ENCODE measurements around the gene LGALS3BP. TPM values are rescaled to one million over a fixed set of nuclear protein-coding genes. Genes with fewer than 3 reads are reported as not detected.

The LGALS3BP gene
- total RNA-seq, 1 donor from 2014 or later, result 488 TPM

GRCh38 chr17:79018370-79018695 lies 38.6 kb upstream of the LGALS3BP start:
- TF ChIP-seq CTCF (IDR thresholded peaks at IDR 0.05) (no peak), POLR2A (IDR thresholded peaks at IDR 0.05) (no peak), POLR2AphosphoS5 (IDR thresholded peaks at IDR 0.05; ENCODE audit: insufficient read depth in 1 of 2, low read depth in 1 of 2) (no peak)
- intact Hi-C loops (cut with DNase I), result no loop called here
- Histone ChIP-seq H3K36me3 (no peaks in the 10 kb centered on the region), H3K27ac (no peak overlapping the region), H3K9me3 (no peaks in the 10 kb centered on the region), H3K4me3 (no peak overlapping the region), H3K4me1 (peaks cover 22% of the 10 kb centered on the region), H3K27me3 (no peaks in the 10 kb centered on the region)
- no peak for DNase-seq (ENCODE audit: extremely low spot score in 2 of 2)

GRCh38 chr17:79017546-79018369 lies 38.0 kb upstream of the LGALS3BP start:
- Histone ChIP-seq H3K9me3 (no peaks in the 10 kb centered on the region), H3K27ac (no peak overlapping the region), H3K4me1 (peaks cover 22% of the 10 kb centered on the region), H3K4me3 (no peak overlapping the region), H3K27me3 (no peaks in the 10 kb centered on the region), H3K36me3 (no peaks in the 10 kb centered on the region)
- DNase-seq (ENCODE audit: extremely low spot score in 2 of 2), result no peak
- TF ChIP-seq POLR2AphosphoS5 (IDR thresholded peaks at IDR 0.05; ENCODE audit: insufficient read depth in 1 of 2, low read depth in 1 of 2) (no peak), CTCF (IDR thresholded peaks at IDR 0.05) (no peak), POLR2A (IDR thresholded peaks at IDR 0.05) (no peak)
- intact Hi-C loops (cut with DNase I), result no loop called here

- no peak for DNase-seq (ENCODE audit: extremely low spot score in 2 of 2)
- Histone ChIP-seq H3K4me1 (peaks cover 7% of the 10 kb centered on the region), H3K27ac (no peak overlapping the region), H3K9me3 (no peaks in the 10 kb centered on the region), H3K27me3 (no peaks in the 10 kb centered on the region), H3K36me3 (no peaks in the 10 kb centered on the region), H3K4me3 (no peak overlapping the region)
- intact Hi-C loops (cut with DNase I), result no loop called here
- TF ChIP-seq POLR2A (IDR thresholded peaks at IDR 0.05) (no peak), POLR2AphosphoS5 (IDR thresholded peaks at IDR 0.05; ENCODE audit: insufficient read depth in 1 of 2, low read depth in 1 of 2) (no peak), CTCF (IDR thresholded peaks at IDR 0.05) (no peak)
These were observed 34.5 kb upstream of the LGALS3BP start for GRCh38 chr17:79014158-79014758.

DNA sequence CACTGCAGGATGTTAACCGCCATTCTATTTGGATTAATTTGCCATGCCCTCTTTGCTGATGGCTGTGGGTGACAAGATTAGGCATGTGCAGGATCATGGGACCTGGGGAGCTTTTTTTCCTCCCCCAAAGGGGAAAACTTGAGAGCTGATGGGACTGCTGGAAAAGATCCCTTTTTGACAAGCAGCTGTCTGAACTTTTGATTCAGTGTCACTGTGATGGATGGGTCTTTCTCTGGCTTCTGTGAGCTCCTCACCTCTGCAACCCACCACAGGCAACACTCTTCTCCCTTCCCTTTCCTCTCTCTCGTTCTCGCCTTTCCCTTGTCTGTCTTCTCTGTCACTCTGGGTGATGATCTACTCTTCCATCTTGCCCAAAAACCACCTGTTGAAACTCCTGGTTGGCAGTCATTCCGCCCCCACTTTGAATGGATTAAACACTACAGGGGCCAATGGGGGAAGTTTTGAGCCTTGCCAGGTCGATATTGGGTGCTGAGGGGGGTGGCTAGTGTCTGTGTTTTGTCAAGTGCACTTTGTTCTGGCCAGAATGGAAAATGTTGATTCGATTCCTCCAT lies 32.9 kb upstream of the LGALS3BP start:
- peaks cover 21% of the 10 kb centered on the region for H3K4me1 ChIP-seq
- DNase-seq (ENCODE audit: extremely low spot score in 2 of 2), result no peak
- intact Hi-C loops (cut with DNase I), result no loop called here
- no peaks in the 10 kb centered on the region for H3K27me3 ChIP-seq
- H3K36me3 ChIP-seq, result peaks cover 0 to 4% of the 10 kb centered on the region in 2 donors
- no peak overlapping the region for H3K27ac ChIP-seq
- H3K9me3 ChIP-seq, result no peaks in the 10 kb centered on the region
- TF ChIP-seq CTCF (IDR thresholded peaks at IDR 0.05) (no peak), POLR2AphosphoS5 (IDR thresholded peaks at IDR 0.05; ENCODE audit: insufficient read depth in 1 of 2, low read depth in 1 of 2) (no peak), POLR2A (IDR thresholded peaks at IDR 0.05) (no peak)
- no peak overlapping the region for H3K4me3 ChIP-seq
